RWPE1 (cell line): ENCODE data around the gene ITK.
"Not testable (repeated sequence)": the region's sequence is repeated elsewhere in the genome, so short reads cannot be mapped to it uniquely, and the experiment has no call there.

Source experiments
- CTCF ChIA-PET: fragments of 350-600 bp; sonication (Branson Sonifier 250); formaldehyde crosslinking; extraction: SDS; loops from one replicate; lab custom pipeline; 2021; lab: Yijun Ruan, JAX
- POLR2A ChIA-PET: fragments of 400-600 bp; formaldehyde crosslinking; extraction: SDS; loops from one replicate; lab custom pipeline; 2020; ENCODE audit warnings: antibody characterized with exemption; ENCODE audit not compliant: low non-redundant PET; lab: Yijun Ruan, JAX
- DNase-seq: peaks from one replicate; pipeline ENCODE4 v3.0.0; 2012; ENCODE audit warnings: low spot score
- H3K27ac ChIP-seq: fragments of 450-650 bp; 2 replicates; pipeline ENCODE4 v1.5.1; 2017
- CTCF ChIP-seq: fragments of 450-650 bp; conservative IDR thresholded peaks from 2 replicates; pipeline ENCODE4 v1.5.1; 2017; ENCODE audit warnings: low read depth, mild to moderate bottlenecking

Gene ITK

GRCh38 chr5:157230610-157231009 is 50.0 kb downstream of the ITK start:
- CTCF ChIA-PET, result interaction anchor here (0.6 to 1.2 kb wide), 2 partner anchors 82 to 100 kb away, joined by 3 read pairs; no protein-coding TSS in a partner anchor
- POLR2A ChIA-PET, result no interaction called here
- H3K27ac ChIP-seq, result no peak overlapping the region
- TF ChIP-seq CTCF, result no peak
- no peak for DNase-seq

- CTCF ChIA-PET, result interaction anchor here (0.6 to 1.1 kb wide), 3 partner anchors 35 to 1580 kb away, joined by 3 read pairs; no protein-coding TSS in a partner anchor
- POLR2A ChIA-PET, result no interaction called here
- H3K27ac ChIP-seq, result no peak overlapping the region
- TF ChIP-seq CTCF, result no peak
- DNase-seq, result no peak
Measured at GRCh38 chr5:157232706-157233105, 52.1 kb downstream of the ITK start.

- POLR2A ChIA-PET, result no interaction called here
- CTCF ChIA-PET, result interaction anchor here (0.8 kb wide), 1 partner anchor 34 kb away, joined by 3 read pairs; no protein-coding TSS in a partner anchor
- no peak for TF ChIP-seq CTCF
- H3K27ac ChIP-seq, result no peak overlapping the region
- DNase-seq, result no peak
Measured at GRCh38 chr5:157233515-157233914, 52.9 kb downstream of the ITK start.

- DNase-seq, result no peak
- ChIA-PET POLR2A (no interaction called here), CTCF (interaction anchor here (0.6 to 0.8 kb wide), 3 partner anchors 17 to 95 kb away, joined by 3 read pairs; no protein-coding TSS in a partner anchor)
- TF ChIP-seq CTCF, result no peak
- no peak overlapping the region for H3K27ac ChIP-seq
Measured at GRCh38 chr5:157236423-157236822, 55.8 kb downstream of the ITK start.

- TF ChIP-seq CTCF, result no peak
- POLR2A ChIA-PET, result no interaction called here
- CTCF ChIA-PET, result no interaction called here
- no peak overlapping the region for H3K27ac ChIP-seq
- no peak for DNase-seq
Measured at GRCh38 chr5:157241483-157241882, 60.8 kb downstream of the ITK start.

DNA sequence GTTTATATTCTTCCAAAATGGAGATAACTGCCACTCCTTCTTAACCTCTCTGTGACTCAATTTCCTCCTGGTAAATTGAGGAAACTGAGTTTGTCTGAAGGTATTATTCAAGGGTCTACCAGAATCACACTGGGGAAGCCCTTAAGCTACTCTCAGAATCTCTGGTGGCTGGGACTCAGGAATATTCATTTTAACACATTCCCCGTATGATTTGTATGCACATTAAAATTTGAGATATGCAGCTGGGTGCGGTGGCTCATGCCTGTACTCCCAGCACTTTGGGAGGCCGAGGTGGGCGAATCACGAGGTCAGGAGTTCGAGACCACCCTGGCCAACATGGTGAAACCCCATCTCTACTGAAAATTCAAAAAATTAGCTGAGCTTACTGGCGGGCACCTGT is 64.1 kb downstream of the ITK start:
- DNase-seq, H3K27ac ChIP-seq, POLR2A ChIA-PET: not testable (repeated sequence)
- CTCF ChIA-PET, result interaction anchor here (0.6 to 2.2 kb wide), 2 partner anchors 9 to 226 kb away, joined by 3 to 5 read pairs; no protein-coding TSS in a partner anchor

DNA sequence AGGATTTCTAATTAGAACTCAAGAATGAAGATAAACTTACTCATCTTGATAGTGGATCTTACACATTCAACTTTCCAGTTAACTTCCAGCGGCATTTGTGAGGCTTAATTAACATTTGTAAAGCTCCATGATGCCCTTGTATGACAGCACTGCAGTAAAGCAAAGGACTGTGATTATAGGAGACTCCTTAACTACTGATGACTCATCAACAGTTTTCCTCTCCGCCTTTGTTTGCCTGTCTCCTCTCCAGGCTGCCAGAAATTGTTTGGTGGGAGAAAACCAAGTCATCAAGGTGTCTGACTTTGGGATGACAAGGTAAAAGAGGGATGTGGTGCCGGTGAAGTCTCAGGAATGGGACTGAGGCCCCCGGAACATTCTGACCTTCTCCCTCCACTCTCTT is 64.8 kb downstream of the ITK start:
- CTCF ChIA-PET, result no interaction called here

More for the DNA sequence above, 64.8 kb downstream of the ITK start:
- H3K27ac ChIP-seq, result no peak overlapping the region
- peak; percentile 31 for DNase-seq
- no peak for TF ChIP-seq CTCF
- POLR2A ChIA-PET, result no interaction called here
